T-helper 1 cell treated with Interleukin-12 subunit alpha and Interleukin-12 subunit beta and Interleukin-4 antibody, amounts not matched to agents 30 ng/mL and 1 ng/mL, for 36 hours (primary cell): Measurements from ENCODE around the gene DTNA. TPM values are rescaled to one million over a fixed set of nuclear protein-coding genes. Genes with fewer than 3 reads are reported as not detected.

Experiments used
- intact Hi-C: fragments of 100-400 bp; cut with micrococcal nuclease; formaldehyde crosslinking; loops from one replicate; pipeline ENCODE4 v1.15.1; 2024
- total RNA-seq: library from RNA; stranded (reverse); gene quantifications from 2 replicates; pipeline ENCODE4 v1.2.3, GENCODE V29; 2022

DTNA gene
- total RNA-seq, 1 donor from 2014 or later, result 0.05 TPM

DNA sequence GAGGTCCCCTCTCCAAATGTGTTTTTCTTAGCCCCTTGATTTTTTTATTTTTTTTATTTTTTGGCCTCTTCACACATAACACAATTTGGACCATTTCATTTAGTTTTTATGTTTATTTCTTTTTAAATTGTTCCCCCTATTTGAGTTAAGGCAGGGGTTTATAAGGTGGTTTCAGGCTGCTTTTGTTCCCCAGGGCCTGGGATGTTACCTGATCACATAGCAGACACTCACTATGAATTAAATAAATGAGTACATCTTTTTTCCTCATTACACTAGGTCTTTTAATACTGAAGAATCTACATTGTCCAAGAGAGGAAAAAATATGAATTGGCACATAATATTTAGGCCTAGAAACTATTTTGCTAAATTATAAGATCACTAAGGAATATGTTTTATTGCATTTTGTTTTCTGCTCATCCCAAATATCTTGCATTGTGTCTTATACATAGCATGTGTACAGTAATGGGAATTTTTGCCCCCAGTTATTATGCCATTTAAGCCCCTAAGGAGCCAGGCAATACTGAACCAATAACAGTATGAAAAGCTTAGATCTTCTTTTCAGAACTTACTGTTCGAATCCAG, 218.7 kb downstream of the DTNA start:
- intact Hi-C loops, result no loop called here

GRCh38 chr18:34929336-34929780, 219.3 kb downstream of the DTNA start:
- intact Hi-C loops, result no loop called here

DNA sequence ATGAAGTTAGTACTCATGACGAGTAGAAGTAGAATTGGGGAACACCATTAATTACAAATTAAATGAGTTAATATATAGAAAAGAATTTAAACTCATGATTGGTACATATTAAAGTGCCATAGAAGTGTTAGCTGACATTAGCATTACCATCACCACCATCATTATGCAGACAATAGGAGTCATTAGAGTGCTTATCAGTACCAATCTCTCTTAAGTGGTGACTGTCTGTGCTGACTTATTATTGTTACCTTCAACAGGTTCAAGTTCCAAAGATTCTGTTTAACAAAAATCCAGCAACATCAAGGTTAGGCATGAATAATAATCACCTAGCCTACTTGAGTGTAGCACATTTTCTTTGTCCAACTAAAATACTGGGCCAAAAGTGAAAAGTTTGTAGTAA, 222.3 kb downstream of the DTNA start:
- intact Hi-C loops, result no loop called here

DNA sequence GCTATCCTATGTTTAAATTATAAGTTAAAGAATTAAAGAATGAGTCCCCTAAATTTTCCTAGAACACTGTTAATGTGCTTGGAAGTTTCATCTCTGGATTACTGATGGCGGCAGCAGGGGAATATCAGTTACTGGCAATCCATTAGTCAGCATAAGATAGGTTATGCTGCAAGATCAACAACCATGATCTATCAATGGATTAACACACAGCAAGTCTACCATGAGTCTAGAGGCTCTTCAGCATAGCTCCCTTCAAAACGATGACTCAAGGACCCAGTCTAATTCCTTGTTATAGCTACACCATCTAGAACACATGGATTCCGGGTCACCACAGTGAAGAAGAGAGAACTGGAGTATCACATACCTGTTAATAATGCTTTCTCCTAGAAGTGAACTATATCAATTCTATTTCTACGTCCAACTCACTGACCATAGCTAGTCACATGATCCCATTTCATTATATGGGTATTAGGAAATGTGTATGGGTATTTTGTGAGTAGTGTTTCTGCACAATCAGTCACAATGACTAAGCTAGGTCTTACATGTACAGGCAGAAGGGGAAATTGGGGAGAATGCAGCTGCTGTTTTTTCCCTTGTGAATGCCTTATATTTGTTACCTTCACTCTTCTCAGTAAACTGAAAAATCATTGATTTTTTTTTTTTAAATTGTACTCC, 222.8 kb downstream of the DTNA start:
- intact Hi-C loops, result no loop called here

- intact Hi-C loops, result no loop called here
Measured at GRCh38 chr18:34933909-34934661, 224.0 kb downstream of the DTNA start.

DNA sequence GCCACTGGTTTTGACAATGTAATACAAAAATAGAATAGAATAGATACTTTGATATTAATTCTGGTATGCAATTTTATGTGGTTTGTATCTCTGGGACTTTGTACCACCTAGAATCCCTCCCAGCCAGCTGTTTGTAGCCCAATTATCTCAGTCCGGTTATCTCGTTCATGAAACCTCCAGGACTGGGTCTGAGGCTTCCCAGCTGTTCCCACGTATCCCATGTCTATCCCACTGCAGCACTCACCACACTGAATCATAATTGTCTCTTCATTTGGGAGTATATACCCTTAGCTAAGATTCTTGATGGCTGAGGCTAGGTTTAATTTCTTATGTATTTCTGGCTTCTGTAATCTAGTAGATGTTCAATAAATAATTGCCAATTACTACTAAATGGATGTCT, 226.7 kb downstream of the DTNA start:
- intact Hi-C loops, result no loop called here

DNA sequence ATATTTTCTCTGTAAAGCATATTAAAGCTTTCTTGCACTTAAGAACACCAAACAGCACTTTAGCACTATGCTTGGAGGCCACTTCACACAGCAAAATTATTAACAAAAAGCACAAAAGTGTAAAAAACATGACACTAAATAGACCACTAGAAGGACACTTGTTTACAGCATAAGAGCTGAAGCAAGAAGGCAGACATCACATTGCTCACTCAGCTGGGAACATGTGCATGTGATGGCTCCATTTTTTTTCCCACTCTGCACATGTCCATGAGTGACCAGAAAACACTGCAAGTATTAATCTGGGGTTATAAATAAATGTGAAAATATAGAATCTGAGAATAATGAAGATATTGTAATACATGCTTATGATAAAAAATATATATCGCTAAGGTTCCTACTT, 228.0 kb downstream of the DTNA start:
- intact Hi-C loops, result no loop called here
